M059J (cell line): ENCODE data around the gene EPGN. TPM values are rescaled to one million over a fixed set of nuclear protein-coding genes. Genes with fewer than 3 reads are reported as not detected.

Experiments used
- DNase-seq: peaks from one replicate; pipeline ENCODE4 v3.0.0-alpha.2; 2012; ENCODE audit warnings: low read depth
- total RNA-seq: library from RNA; depleted of rRNA; stranded (reverse); fragments of >200 nt; shearing (Covaris generic); gene quantifications from 2 replicates; pipeline ENCODE4 v1.2.3, GENCODE V29; 2014; rRNA removed

Gene EPGN
- total RNA-seq, result not detected in 2 replicates

DNA sequence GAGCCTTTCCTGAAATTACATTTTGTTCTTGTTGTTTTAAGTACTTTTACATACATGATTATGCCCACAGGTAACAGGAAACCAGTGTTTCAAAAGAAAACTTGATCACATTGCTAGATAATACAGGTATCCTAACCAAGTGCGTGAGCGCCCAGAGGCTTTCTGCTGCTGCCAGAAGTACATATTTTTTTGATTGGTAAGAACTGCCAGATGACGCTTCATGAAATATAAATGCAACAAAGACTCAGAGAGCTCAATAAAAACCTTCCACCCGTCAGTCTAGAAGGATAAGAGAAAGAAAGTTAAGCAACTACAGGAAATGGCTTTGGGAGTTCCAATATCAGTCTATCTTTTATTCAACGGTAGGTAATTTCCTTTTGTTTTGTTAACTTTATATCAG is at the start of gene EPGN:
TSS of gene EPGN (plus strand) at position 256 of the 400 bp plus-strand sequence. CDS start at position 320, 64 bp downstream.
- no peak for DNase-seq

- peak; percentile 6 for DNase-seq
Observed at GRCh38 chr4:74258963-74259362, 49.3 kb upstream of the EPGN start.

DNA sequence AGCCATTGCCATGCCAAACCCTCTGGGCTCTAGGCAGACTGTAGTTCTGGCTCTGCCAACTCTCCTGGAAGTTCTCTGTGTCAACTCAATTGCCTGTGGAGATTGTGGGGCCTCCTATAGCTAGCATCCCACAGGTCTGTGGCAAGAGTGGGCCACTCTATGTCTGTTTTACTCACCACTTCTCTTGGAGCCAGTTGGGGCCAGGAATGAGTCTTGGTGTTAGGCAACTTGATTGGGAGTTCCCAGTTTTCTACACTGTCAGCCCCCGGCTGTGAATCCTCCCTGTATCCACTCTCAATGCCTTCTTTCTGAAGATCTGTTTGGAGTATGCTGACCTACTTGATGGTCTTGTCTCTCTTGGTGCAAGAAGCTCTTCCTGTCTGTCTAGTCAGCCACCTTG is 48.2 kb upstream of the EPGN start:
- DNase-seq, result no peak

- DNase-seq, result no peak
Observed at GRCh38 chr4:74262522-74262921, 45.7 kb upstream of the EPGN start.

GRCh38 chr4:74263551-74263950 is 44.7 kb upstream of the EPGN start:
- DNase-seq, result no peak

DNA sequence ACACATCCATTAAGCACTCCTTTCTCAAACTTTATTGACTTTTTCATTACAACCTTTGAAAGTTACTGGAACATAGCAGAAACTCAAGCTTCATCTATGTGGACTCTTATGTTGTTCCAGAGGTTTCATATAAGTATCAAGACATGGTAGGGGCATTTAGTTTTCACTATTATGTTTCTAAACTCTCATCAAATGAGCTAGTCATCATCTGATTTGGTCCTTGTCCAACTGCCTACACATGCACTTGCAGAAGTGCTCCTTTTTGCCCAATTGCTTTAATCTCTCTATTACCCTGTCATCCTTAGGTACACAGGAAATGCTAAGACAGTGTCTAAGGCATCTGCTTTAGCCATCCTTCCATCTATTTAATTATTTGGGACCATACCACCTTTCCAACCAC is 42.2 kb upstream of the EPGN start:
- peak; percentile 7 for DNase-seq

DNA sequence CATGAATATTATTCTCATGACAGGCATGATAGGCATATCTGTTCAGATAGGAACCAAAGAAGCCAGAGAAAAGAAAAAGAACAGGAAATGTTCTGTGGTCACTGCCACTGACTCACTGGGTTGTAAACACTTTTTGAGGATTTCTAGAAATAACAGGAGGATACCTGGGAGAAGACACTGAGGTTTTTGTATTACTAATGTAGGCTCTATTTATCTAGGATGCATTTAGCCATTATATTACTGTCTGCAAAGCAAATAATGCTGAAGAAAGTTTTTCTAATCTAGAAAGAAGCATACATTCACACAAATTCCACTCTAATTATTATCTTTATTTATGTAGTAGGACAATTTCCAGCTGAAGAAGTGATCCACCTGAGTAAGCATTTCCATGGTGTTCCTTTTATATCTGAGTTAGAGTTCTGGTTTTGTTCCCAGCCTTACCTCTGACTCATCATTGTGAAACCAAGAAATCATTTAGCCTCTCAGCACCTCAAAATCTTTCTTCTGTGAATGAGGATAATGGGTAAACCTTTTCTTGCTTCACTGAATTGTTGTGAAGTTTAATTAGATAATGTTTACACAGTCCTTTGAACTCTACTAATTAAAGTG is 40.2 kb upstream of the EPGN start:
- DNase-seq, result peak; percentile 84

GRCh38 chr4:74268643-74269042 is 39.6 kb upstream of the EPGN start:
- no peak for DNase-seq

DNA sequence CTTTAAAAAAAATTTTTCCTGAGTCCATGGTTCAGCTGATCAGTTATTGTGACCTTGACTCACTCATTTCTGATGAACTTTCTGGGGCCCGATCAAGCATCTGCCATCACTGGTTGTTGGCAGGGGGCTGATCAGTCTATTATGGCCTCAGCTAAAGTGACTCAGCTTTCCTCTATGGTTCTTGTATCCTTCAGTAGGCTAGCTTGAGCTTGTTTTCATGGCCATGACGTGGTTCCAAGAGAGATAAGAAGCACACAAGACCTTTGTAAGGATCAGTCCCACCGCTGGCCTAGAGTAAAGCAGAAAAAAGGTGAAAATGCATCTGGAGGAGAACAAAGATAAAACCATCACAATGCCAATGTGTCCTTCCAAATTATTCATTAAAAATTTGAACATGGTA is 29.8 kb upstream of the EPGN start:
- DNase-seq, result no peak

DNA sequence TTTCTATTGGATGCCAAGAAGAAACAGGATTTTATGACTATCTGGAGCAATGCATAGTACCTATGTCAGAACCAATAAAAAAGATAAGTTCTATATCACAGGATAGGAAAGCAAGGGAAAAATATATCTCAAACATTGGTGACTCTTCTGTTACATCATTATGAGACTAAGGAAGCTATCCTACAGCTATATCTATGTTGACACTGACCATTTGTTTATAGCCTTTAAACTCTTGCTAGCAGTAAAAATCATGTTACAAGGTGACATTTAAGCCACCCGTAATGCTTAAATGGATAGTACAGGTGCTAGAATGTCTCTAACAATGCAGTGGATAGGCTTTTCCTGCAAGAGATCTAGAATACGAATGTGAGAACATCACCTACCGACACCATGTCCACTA is 28.6 kb upstream of the EPGN start:
- no peak for DNase-seq

DNA sequence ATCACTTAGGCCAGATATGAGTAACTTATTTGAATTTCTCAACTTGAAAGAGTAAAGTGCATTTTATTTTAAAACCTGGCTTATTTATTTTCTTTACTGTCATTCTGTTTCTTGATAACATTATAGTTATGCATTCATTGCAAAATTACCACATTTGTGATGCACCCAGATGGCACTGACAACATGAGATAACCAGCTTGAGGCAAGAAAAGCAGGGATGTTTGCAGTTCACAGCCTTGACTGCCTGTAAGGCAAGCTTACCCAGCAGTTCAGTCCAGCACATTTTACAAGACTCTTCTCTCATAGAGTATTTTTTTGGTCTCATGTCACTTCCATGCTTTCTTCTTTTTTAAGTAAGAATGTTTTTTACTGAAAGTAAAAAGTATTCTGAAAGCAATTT is 25.3 kb upstream of the EPGN start:
- peak; percentile 12 for DNase-seq

DNA sequence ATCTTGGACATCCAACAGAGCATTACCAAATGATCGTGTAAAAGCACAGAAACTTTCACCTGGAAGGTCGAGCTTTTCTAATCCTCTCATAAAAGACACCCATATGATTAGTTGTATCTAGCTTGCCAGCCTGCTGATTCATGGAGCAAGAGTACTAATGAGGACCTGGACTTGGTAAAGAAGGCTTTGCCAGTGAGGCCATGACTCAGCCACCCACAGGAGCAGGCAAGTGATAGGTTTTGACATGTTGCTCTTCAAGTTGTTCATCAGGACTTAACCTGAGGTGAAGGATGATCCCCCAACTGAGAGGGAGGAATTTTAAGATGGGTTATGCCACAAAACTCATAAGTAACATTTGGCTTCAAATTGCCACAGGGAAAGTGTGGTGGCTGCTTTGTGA is 24.7 kb upstream of the EPGN start:
- DNase-seq, result peak; percentile 94

- DNase-seq, result peak; percentile 93
Observed at GRCh38 chr4:74284053-74284452, 24.2 kb upstream of the EPGN start.

- DNase-seq, result no peak
Observed at GRCh38 chr4:74287164-74287563, 21.1 kb upstream of the EPGN start.

- no peak for DNase-seq
Observed at GRCh38 chr4:74287791-74288190, 20.5 kb upstream of the EPGN start.

DNA sequence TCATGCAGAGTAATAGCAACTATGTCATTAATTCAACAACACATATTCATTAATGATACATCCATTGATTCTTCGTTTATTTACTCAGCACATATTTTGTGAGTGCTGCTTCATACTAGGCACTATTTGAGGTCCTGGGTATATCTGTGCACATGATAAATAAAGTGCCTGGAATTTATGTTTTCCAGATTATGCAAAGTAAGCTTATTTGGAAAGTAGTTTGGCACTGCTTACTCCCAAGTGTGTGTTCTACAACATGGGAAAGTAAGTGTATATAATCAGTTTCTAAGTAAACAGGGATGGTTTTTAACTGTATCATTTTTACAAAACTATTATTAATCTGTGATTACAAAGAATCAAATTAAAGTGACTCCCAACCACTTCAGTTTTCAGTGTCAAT is 16.8 kb upstream of the EPGN start:
- no peak for DNase-seq

DNA sequence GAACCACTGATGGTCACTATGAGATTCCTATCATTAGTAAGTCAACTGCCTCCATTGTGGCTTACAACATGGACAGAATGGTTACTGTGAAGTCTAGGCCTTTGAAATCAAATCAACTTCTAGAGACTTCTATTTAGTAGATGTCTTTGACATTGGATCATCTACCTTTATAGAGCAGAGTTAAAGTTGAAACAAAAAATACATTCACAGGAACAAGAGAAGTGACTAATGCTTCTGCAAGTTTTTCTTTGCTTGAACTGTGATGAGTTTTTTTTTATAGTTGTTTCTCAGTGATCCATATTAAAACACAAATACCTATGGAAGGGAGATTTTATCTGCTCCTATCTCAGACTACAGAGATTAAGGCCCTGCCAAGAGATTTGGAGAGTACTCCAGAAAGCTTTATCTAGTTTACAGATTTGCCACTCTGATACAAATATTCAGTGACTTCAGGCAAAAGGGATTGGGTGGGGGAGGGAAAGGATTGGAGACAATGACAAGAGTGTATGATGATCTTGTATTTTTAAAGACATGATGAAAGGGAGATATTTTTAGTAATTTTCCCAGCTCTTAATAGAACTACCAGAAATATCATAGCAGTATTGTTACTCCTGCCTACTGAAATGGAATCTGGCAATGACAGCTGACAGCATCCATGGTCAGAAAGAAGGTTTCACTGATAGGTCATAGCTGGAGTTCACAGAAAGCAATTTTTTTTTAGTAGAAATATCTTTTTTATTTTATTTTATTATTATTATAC is 16.0 kb upstream of the EPGN start:
- DNase-seq, result peak; percentile 22

GRCh38 chr4:74293558-74293957 is 14.7 kb upstream of the EPGN start:
- DNase-seq, result no peak

DNA sequence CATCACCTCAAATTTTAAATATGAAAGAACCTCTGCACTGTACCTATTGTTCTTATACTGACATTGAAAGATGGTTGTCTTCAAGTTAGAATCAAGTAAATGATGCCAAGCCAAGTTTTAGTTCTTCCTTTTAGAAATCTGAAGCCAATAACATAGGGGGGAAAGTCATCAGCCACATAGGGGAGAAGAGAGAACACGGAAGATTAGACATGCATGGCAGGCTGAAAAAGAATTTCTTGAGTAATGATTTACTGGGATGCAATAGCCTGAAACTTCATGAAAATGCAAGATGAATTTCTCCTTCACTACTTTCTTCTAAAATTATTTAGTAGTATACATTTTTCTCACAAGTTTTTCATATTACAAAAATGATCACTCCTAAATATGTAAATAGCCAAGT is 13.6 kb upstream of the EPGN start:
- no peak for DNase-seq

GRCh38 chr4:74297539-74297938 is 10.7 kb upstream of the EPGN start:
- no peak for DNase-seq

GRCh38 chr4:74304095-74304625 is 4.1 kb upstream of the EPGN start:
- no peak for DNase-seq

DNA sequence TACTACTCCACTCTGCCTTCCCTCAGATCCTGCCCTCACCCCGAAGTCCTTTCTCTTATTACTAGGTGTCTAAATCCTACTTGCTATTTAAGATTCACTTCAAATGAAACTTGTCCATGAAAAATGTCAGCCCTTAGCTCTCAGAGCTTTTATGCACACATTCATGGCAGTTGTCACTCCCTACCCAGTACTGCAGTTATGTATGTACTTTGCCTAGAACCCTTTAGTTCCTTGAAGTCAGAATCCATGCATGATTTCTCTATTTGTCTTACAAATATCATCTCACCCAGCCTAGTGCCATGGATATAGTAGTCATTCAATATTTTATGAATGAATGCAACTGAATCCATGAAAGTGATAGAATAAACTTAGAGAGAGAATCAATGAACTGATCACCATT is 3.3 kb upstream of the EPGN start:
- no peak for DNase-seq

DNA sequence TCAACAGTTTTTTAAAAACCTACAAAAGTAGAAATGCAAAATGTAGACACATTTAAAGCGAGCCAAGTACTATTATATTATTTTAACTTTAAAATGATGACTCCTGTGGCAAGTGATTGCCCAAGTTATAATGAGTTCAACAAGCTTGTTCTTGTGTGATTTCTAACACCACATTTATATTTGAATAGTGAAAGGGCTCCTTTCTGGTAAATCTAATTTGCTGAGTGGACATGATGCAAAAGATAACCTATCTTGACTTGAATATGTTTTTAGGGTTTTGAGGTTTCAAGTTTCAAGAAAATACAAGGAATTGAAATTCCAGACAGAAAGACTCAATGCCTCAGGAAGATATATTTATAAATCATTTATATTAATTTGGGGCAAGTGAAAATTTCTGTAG is 1.1 kb upstream of the EPGN start:
- DNase-seq, result no peak
